ENCODE results near the gene KCNK7. TPM values are rescaled to one million over a fixed set of nuclear protein-coding genes. Genes with fewer than 3 reads are reported as not detected.

The KCNK7 gene
- total RNA-seq, 1 experiment from 2014 or later = 1.4 TPM

DNA sequence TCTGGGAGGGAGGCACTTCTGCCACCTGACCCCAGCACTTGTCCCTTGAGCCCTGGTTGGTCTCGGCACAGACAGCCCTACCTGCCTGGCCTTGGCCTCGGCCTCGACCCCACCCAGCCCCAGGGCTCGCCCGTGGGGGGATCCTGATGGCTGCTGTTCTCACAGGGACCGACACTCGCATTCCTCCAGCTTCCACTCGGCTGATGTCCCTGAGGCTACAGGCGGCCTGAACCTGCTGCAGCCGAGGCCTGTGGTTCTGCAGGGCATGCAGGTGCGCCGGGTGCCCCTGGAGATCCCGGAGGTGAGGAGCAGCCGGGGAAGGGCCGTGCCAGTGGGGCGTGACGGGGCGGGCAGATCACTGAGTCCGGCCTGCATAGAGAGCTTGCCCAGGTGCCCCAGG lies 25.1 kb upstream of the KCNK7 start:
- no peak overlapping the region for H3K4me3 Mint-ChIP-seq (ENCODE audit: low read depth, unreplicated experiment)
- H3K27me3 Mint-ChIP-seq (ENCODE audit: unreplicated experiment) = no peaks in the 10 kb centered on the region
- TF ChIP-seq, protein P1, sequence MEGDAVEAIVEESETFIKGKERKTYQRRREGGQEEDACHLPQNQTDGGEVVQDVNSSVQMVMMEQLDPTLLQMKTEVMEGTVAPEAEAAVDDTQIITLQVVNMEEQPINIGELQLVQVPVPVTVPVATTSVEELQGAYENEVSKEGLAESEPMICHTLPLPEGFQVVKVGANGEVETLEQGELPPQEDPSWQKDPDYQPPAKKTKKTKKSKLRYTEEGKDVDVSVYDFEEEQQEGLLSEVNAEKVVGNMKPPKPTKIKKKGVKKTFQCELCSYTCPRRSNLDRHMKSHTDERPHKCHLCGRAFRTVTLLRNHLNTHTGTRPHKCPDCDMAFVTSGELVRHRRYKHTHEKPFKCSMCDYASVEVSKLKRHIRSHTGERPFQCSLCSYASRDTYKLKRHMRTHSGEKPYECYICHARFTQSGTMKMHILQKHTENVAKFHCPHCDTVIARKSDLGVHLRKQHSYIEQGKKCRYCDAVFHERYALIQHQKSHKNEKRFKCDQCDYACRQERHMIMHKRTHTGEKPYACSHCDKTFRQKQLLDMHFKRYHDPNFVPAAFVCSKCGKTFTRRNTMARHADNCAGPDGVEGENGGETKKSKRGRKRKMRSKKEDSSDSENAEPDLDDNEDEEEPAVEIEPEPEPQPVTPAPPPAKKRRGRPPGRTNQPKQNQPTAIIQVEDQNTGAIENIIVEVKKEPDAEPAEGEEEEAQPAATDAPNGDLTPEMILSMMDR (IDR thresholded peaks at IDR 0.05; ENCODE audit: unreplicated experiment) = no peak
- peaks cover 61% of the 10 kb centered on the region for H3K36me3 Mint-ChIP-seq (ENCODE audit: insufficient read depth, unreplicated experiment)
- BruUV-seq (replicated peaks) = no TSS peak
- intact Hi-C loops (cut with micrococcal nuclease; ENCODE audit: unreplicated experiment) = no loop called here
- CTCF ChIA-PET = no interaction called here
- no peak overlapping the region for H3K27ac Mint-ChIP-seq (ENCODE audit: unreplicated experiment)
- peaks cover 9% of the 10 kb centered on the region for H3K4me1 Mint-ChIP-seq (ENCODE audit: low read depth, unreplicated experiment)
- DNase-seq = no peak
- H3K9me3 Mint-ChIP-seq (ENCODE audit: low read depth, unreplicated experiment) = no peaks in the 10 kb centered on the region

DNA sequence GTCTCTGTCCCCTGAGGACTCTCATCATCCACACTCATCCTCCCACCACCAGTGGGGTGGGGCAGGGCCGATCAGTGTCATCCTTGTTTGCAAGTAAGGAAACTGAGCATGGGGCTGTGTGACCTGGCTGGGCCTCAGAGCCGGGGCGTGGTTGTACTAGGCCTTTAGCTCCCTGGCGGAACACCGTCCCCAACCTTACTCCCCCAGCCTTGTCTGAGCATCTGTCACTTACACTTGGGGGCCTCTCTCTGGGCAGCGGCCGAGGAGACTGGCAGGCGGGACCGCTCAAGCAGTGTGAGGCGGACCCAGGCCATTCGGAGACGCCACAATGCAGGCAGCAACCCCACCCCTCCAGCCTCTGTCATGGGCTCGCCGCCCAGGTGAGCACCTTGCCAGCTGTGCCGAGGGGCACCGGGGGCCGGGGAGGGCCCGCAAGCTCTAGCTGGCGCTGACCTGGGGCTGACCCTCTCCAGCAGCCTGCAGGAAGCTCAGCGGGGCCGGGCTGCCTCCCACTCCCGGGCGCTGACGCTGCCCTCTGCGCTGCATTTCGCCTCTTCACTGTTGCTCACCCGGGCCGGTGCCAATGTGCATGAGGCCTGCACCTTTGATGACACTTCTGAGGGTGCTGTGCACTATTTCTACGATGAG lies 23.8 kb upstream of the KCNK7 start:
- no peaks in the 10 kb centered on the region for H3K27me3 Mint-ChIP-seq (ENCODE audit: unreplicated experiment)
- DNase-seq = no peak
- no peak overlapping the region for H3K4me3 Mint-ChIP-seq (ENCODE audit: low read depth, unreplicated experiment)
- BruUV-seq (replicated peaks) = no TSS peak
- TF ChIP-seq, protein P1 (IDR thresholded peaks at IDR 0.05; ENCODE audit: unreplicated experiment) = no peak
- no peak overlapping the region for H3K27ac Mint-ChIP-seq (ENCODE audit: unreplicated experiment)
- H3K36me3 Mint-ChIP-seq (ENCODE audit: insufficient read depth, unreplicated experiment) = peaks cover 67% of the 10 kb centered on the region
- peaks cover 9% of the 10 kb centered on the region for H3K4me1 Mint-ChIP-seq (ENCODE audit: low read depth, unreplicated experiment)
- H3K9me3 Mint-ChIP-seq (ENCODE audit: low read depth, unreplicated experiment) = no peaks in the 10 kb centered on the region
- intact Hi-C loops (cut with micrococcal nuclease; ENCODE audit: unreplicated experiment) = no loop called here
- CTCF ChIA-PET = interaction anchor here (0.6 to 1.1 kb wide), 2 partner anchors 10 to 94 kb away, joined by 3 read pairs; partner anchors contain the start of gene SCYL1

DNA sequence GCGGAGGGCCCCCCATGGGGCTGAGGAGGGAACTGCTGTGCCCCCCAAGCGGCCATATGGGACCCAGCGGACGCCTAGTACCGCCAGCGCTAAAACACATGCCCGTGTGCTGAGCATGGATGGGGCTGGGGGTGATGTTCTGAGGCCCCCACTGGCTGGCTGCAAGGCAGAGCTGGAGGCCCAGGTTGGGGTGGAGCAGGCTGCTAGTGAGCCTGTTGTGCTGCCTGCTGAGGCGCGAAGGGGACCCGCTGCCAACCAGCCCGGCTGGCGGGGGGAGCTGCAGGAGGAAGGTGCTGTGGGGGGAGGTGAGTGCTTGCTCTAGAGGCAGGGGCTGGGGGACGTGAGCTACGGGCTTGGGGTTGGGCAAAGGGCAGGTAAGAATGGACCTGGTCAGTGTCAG lies 23.2 kb upstream of the KCNK7 start:
- DNase-seq = no peak
- TF ChIP-seq, protein P1 (IDR thresholded peaks at IDR 0.05; ENCODE audit: unreplicated experiment) = no peak
- CTCF ChIA-PET = interaction anchor here (1.1 kb wide), 1 partner anchor 9 kb away, joined by 3 read pairs; no protein-coding TSS in a partner anchor
- no peak overlapping the region for H3K4me3 Mint-ChIP-seq (ENCODE audit: low read depth, unreplicated experiment)
- intact Hi-C loops (cut with micrococcal nuclease; ENCODE audit: unreplicated experiment) = no loop called here
- BruUV-seq (replicated peaks) = no TSS peak
- no peaks in the 10 kb centered on the region for H3K27me3 Mint-ChIP-seq (ENCODE audit: unreplicated experiment)
- H3K4me1 Mint-ChIP-seq (ENCODE audit: low read depth, unreplicated experiment) = peaks cover 9% of the 10 kb centered on the region
- no peaks in the 10 kb centered on the region for H3K9me3 Mint-ChIP-seq (ENCODE audit: low read depth, unreplicated experiment)
- H3K27ac Mint-ChIP-seq (ENCODE audit: unreplicated experiment) = no peak overlapping the region
- H3K36me3 Mint-ChIP-seq (ENCODE audit: insufficient read depth, unreplicated experiment) = peaks cover 74% of the 10 kb centered on the region

DNA sequence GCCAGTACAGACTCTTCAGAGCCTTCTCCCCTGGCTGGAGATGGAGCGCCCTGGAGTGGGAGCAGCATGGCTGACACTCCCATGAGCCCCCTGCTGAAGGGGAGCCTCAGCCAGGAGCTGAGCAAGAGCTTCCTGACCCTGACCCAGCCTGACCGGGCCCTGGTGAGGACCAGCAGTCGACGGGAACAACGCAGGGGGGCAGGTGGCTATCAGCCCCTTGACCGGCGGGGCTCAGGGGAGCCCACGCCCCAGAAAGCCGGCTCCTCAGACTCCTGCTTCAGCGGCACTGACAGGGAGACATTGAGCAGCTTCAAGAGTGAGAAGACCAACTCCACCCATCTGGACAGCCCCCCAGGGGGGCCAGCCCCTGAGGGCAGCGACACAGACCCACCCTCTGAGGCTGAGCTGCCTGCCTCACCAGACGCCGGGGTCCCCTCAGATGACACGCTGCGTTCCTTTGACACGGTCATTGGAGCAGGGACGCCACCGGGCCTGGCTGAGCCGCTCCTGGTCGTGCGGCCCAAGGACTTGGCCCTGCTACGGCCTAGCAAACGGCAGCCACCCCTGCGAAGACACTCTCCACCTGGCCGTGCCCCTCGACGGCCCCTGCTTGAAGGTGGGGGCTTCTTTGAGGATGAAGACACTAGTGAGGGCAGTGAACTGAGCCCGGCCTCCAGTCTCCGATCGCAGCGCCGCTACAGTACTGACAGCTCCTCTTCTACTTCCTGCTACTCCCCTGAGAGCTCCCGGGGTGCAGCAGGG lies 22.6 kb upstream of the KCNK7 start:
- H3K27me3 Mint-ChIP-seq (ENCODE audit: unreplicated experiment) = no peaks in the 10 kb centered on the region
- no peaks in the 10 kb centered on the region for H3K9me3 Mint-ChIP-seq (ENCODE audit: low read depth, unreplicated experiment)
- BruUV-seq (replicated peaks) = no TSS peak
- peaks cover 80% of the 10 kb centered on the region for H3K36me3 Mint-ChIP-seq (ENCODE audit: insufficient read depth, unreplicated experiment)
- H3K4me1 Mint-ChIP-seq (ENCODE audit: low read depth, unreplicated experiment) = peaks cover 9% of the 10 kb centered on the region
- DNase-seq = no peak
- intact Hi-C loops (cut with micrococcal nuclease; ENCODE audit: unreplicated experiment) = no loop called here
- CTCF ChIA-PET = interaction anchor here (1.1 kb wide), 1 partner anchor 8 kb away, joined by 3 read pairs; no protein-coding TSS in a partner anchor
- no peak overlapping the region for H3K4me3 Mint-ChIP-seq (ENCODE audit: low read depth, unreplicated experiment)
- no peak overlapping the region for H3K27ac Mint-ChIP-seq (ENCODE audit: unreplicated experiment)
- TF ChIP-seq, protein P1 (IDR thresholded peaks at IDR 0.05; ENCODE audit: unreplicated experiment) = no peak
